ENCODE results near the gene CBLN4. TPM values are rescaled to one million over a fixed set of nuclear protein-coding genes. Genes with fewer than 3 reads are reported as not detected.

Gene CBLN4
- total and polyA plus RNA-seq, 2 of the 4 experiments (the other 2 are of a cell fraction) = not detected

DNA sequence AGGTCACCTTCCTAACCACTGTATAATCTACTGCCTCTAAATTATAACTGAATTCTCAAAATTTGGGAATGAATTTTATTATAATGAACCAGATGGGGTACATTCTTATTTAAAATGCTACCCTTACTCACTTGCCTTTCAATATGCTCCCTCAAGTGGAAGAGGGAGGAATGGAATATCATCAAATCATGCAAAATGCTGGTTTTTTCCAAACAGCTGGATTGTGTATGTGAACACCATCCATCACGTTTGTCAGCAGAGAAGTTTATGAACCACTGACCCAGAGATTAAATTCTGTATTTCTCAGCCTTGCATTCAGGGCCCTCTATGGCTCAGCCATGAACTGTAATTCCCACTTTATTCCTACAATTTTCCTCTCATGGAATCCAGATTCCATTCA is 40.5 kb downstream of the CBLN4 start:
- H3K56ac ChIP-seq (ENCODE audit: extremely low read depth, insufficient read depth, low read length) = no peak overlapping the region
- no peak overlapping the region for H4K91ac ChIP-seq (ENCODE audit: insufficient read depth, low read depth, low read length)
- H2AK5ac ChIP-seq (ENCODE audit: low read depth, low read length) = no peak overlapping the region
- CTCF ChIA-PET = interaction anchor here (0.5 kb wide), 1 partner anchor 801 kb away, joined by 3 read pairs; no protein-coding TSS in a partner anchor
- ATAC-seq (ENCODE audit: low read depth) = no peak
- no peaks in the 10 kb centered on the region for H3K79me1 ChIP-seq (ENCODE audit: low read depth in 1 of 2, low read length in 2 of 2)
- no peaks in the 10 kb centered on the region for H3K4me1 ChIP-seq (ENCODE audit: control insufficient read depth, insufficient read depth, low read length)
- H3K27me3 ChIP-seq (ENCODE audit: control insufficient read depth, insufficient read depth, low read length) = no peaks in the 10 kb centered on the region
- H3K4me2 ChIP-seq (ENCODE audit: low read depth, low read length) = no peak overlapping the region
- no peak overlapping the region for H2AK9ac ChIP-seq (replicated peaks; ENCODE audit: low read depth, low read length, poor library complexity)
- H2BK120ac ChIP-seq (ENCODE audit: low read depth, low read length) = no peak overlapping the region
- no peak overlapping the region for H2AFZ ChIP-seq (replicated peaks; ENCODE audit: low read length, poor library complexity)
- POLR2A ChIA-PET (ENCODE audit: unreplicated experiment) = no interaction called here
- dilution Hi-C loops (cut with HindIII; ENCODE audit: low sequenced_read_pairs, unreplicated experiment) = no loop called here
- H2BK15ac ChIP-seq (ENCODE audit: low read depth, low read length) = no peak overlapping the region
- H3K23ac ChIP-seq (ENCODE audit: low read depth, low read length) = no peak overlapping the region
- no peaks in the 10 kb centered on the region for H3K36me3 ChIP-seq (ENCODE audit: control insufficient read depth, insufficient read depth, low read length)
- H3K27ac ChIP-seq (ENCODE audit: insufficient read depth, low read length) = no peak overlapping the region
- no peak overlapping the region for H2BK20ac ChIP-seq (ENCODE audit: low read depth, low read length)
- BruUV-seq (replicated peaks) = no TSS peak
- no peak overlapping the region for H3K9ac ChIP-seq (ENCODE audit: low read depth, low read length)
- no peak overlapping the region for H4K8ac ChIP-seq (ENCODE audit: low read depth in 2 of 2, low read length in 2 of 2)
- intact Hi-C loops (cut with micrococcal nuclease) = no loop called here
- no peak overlapping the region for H3K4ac ChIP-seq (ENCODE audit: low read depth, low read length)
- no peak overlapping the region for H3K4me3 ChIP-seq (ENCODE audit: insufficient read depth, low read depth, low read length)
- in situ Hi-C loops (cut with MboI; ENCODE audit: low sequenced_read_pairs) = no loop called here
- no peak overlapping the region for H3K14ac ChIP-seq (replicated peaks; ENCODE audit: low read depth, low read length)
- TF ChIP-seq FOS (IDR thresholded peaks at IDR 0.05; ENCODE audit: low read depth, low read length) (no peak), POLR2A (IDR thresholded peaks at IDR 0.05; ENCODE audit: low read depth, low read length) (no peak), CHD1 (IDR thresholded peaks at IDR 0.05; ENCODE audit: low read depth, low read length) (no peak), SMC3 (IDR thresholded peaks at IDR 0.05; ENCODE audit: low read depth, low read length) (no peak), MXI1 (IDR thresholded peaks at IDR 0.05; ENCODE audit: borderline replicate concordance, low read depth, low read length) (no peak), MAZ (IDR thresholded peaks at IDR 0.05; ENCODE audit: borderline replicate concordance, low read depth, low read length) (no peak), NFE2L2 (IDR thresholded peaks at IDR 0.05; ENCODE audit: low read depth, low read length) (no peak)
- TF ChIP-seq, protein P1, sequence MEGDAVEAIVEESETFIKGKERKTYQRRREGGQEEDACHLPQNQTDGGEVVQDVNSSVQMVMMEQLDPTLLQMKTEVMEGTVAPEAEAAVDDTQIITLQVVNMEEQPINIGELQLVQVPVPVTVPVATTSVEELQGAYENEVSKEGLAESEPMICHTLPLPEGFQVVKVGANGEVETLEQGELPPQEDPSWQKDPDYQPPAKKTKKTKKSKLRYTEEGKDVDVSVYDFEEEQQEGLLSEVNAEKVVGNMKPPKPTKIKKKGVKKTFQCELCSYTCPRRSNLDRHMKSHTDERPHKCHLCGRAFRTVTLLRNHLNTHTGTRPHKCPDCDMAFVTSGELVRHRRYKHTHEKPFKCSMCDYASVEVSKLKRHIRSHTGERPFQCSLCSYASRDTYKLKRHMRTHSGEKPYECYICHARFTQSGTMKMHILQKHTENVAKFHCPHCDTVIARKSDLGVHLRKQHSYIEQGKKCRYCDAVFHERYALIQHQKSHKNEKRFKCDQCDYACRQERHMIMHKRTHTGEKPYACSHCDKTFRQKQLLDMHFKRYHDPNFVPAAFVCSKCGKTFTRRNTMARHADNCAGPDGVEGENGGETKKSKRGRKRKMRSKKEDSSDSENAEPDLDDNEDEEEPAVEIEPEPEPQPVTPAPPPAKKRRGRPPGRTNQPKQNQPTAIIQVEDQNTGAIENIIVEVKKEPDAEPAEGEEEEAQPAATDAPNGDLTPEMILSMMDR (conservative IDR thresholded peaks at IDR 0.05; ENCODE audit: low read depth, low read length) = no peak
- TF ChIP-seq, protein P2, sequence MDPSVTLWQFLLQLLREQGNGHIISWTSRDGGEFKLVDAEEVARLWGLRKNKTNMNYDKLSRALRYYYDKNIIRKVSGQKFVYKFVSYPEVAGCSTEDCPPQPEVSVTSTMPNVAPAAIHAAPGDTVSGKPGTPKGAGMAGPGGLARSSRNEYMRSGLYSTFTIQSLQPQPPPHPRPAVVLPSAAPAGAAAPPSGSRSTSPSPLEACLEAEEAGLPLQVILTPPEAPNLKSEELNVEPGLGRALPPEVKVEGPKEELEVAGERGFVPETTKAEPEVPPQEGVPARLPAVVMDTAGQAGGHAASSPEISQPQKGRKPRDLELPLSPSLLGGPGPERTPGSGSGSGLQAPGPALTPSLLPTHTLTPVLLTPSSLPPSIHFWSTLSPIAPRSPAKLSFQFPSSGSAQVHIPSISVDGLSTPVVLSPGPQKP (IDR thresholded peaks at IDR 0.05; ENCODE audit: borderline replicate concordance, low read depth, low read length) = no peak
- H3K18ac ChIP-seq (ENCODE audit: low read depth, low read length) = no peak overlapping the region
- H4K20me1 ChIP-seq (ENCODE audit: insufficient read depth, low read length) = no peaks in the 10 kb centered on the region
- no peaks in the 10 kb centered on the region for H3K9me1 ChIP-seq (ENCODE audit: insufficient read depth, low read length)
- no peak overlapping the region for H2BK5ac ChIP-seq (ENCODE audit: low read depth, low read length, poor library complexity, severe bottlenecking)
- no CpG with 5 or more reads among the region's 1 CpG for WGBS, 2 experiments (ENCODE audit: extremely low coverage in 2 of 2, insufficient read length in 1 of 2)
- peaks cover 8% of the 10 kb centered on the region for H3K9me3 ChIP-seq (ENCODE audit: control insufficient read depth, insufficient read depth, low read length)
- H4K5ac ChIP-seq (ENCODE audit: low read depth, low read length) = no peak overlapping the region
- DNase-seq = no peak

Data from IMR-90 (cell line).